Neural progenitor cell (in vitro differentiated cells): ENCODE measurements around the gene CDK2AP2.

Experiments
- CTCF ChIP-seq: fragments of 200-600 bp; sonication (generic); IDR thresholded peaks from 2 replicates; pipeline ENCODE4 v1.5.1; 2017; ENCODE audit warnings: antibody characterized with exemption, mild to moderate bottlenecking
- EZH2 ChIP-seq: fragments of 200-600 bp; sonication (generic); IDR thresholded peaks from 2 replicates; pipeline ENCODE4 v1.6.1; 2017; ENCODE audit warnings: antibody characterized with exemption, mild to moderate bottlenecking, moderate library complexity
- EZH2phosphoT487 ChIP-seq: fragments of 200-600 bp; sonication (generic); IDR thresholded peaks from 2 replicates; pipeline ENCODE4 v1.6.1; 2017; ENCODE audit warnings: antibody characterized with exemption

- TF ChIP-seq CTCF (no peak), EZH2phosphoT487 (no peak), EZH2 (no peak)
Measured at GRCh38 chr11:67548555-67549110, 40.7 kb upstream of the CDK2AP2 start.
